GM21423 (cell line): ENCODE data around the gene ITPRIP.

Source experiments
- ATAC-seq: cut with Tn5 transposase; IDR thresholded peaks from one replicate; pipeline ENCODE4 v1.9.1; 2021; ENCODE audit warnings: mild to moderate bottlenecking, moderate library complexity; ENCODE audit not compliant: unreplicated experiment

The ITPRIP gene

DNA sequence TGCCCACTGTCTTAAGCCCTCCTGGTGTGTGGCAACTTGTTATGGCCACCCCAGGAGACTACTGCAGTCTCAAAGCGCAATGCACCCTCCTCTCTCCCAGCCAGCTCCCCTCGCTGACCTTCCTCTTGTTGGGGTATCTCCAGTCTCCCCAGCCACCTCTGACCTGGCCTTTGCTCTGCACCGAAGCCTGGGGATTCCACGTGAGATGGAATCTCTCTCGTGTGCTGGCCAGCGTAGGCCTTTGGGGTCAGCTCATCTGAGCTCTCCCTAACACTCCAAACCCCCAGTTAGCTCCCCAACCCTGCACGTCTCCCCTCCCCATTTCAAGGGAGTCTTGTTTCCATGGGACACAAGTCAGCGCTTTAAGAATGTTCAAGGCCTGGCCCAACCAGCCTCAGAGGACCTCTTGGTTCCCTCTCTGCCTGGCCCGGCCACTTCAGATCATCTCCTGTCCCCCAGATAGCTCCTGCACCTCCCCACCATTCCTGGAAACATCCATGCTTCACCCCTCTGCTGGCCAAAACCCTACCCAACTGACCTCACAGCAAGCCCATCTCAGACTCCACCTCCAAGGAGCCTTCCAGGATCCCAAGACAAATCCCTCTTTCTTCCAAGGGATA, 11.2 kb downstream of the ITPRIP start:
- no peak for ATAC-seq

DNA sequence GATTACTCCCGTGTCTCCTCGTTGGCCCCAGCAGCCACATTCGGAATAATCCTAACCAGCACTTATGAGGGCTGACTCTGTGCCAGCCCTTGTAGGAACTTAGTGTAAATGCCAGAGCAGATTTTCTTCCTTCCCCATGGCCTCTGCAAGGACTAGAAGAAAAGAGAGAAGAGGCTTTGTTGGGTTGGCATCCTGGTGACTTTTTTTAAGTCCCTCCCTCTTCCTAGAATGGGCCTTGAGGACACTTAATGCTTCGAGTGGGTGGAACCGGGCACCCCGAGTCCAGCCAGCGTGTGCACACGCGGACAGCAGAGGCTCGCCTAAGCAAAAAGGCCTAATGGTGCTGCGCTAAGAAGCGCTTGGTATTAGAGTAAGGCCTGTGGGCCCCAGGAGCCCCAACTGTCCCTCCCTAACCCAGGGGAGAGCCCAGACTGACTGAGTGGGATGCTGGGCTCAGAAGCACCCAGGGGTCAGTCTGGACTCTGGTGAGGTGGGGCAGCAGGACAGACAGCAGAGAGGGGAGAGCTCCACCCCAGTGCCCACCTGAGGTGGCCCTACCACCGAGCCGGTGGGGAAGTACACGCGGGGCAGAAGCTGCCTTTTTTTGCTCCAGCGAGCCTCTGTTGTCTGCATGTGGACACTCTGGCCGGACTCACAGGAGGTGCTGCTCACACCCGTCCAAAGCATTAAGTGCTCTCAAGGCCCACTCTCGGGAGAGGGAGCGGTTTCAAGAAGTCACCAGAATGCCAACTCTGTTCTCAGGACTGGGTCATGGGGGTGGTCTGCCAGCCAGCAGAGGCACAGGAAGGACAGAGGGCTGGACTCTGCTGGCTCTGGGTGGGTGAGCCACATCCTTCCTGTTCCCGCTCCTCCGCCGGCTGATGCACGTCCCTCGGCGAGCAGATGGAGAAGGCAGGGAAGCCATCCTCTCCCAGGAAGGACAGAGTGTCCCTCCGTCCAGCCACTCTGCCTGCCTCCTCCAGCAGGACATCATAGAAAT, 12.5 kb downstream of the ITPRIP start:
- ATAC-seq = no peak

DNA sequence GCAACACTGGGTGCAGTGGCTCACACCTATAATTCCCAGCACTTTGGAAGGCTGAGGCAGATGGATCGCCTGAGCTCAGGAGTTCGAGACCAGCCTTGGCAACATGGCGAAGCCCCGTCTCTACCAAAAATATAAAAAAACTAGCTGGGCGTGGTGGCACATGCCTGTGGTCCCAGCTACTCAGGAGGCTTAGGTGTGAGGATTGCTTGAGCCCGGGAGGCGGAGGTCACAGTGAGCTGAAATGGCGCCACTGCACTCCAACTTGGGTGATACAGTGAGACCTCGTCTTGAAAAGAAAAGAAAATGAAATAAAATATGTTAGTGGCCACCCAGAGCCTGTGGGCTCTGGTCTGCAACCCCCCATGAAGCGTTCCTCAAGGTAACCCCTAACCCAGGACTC, 13.3 kb downstream of the ITPRIP start:
- ATAC-seq = no peak

DNA sequence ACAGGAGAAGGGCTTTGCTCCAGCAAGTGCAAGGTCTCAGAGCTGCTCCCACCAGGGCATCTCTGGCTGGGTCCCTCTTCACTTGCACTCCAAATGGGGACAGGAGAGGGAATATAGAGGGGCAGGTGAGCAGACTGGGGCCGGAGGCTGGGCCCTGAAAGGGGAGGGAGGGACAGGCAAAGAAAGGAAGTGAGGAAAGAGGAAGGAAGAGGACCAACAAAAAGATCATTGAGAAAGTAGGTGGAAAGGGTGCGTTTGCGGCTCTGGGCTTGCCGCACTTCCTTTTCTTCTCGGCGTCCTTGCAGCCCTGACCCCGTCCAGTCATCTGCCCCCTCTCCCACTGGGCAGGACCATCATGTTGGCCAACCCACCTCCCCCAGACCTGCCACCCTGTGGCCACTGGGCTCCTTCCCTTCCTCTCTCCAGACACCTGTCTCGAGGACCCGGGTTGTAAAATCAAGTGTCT, 14.0 kb downstream of the ITPRIP start:
- no peak for ATAC-seq

DNA sequence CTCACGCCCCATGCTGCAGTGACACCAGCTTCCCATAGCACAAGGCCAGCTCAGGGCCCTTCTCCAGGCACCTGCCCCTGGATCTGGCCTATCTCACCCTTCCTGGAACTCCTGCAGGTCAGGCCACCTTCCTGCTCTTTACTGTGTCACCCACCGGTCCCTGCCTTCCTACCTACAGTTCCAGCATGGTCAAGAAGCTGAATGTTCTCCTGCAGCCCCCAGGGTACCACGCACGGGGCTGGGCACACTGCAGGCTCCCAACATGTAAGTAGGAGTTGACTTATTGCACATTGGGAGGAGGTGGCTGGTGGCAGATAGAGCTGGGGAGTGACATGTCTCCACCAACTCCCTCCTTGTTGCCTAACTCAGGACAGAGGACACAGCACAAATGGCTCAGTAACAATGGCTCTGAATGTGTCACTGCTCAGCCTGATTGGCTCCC, 14.5 kb downstream of the ITPRIP start:
- ATAC-seq = no peak

DNA sequence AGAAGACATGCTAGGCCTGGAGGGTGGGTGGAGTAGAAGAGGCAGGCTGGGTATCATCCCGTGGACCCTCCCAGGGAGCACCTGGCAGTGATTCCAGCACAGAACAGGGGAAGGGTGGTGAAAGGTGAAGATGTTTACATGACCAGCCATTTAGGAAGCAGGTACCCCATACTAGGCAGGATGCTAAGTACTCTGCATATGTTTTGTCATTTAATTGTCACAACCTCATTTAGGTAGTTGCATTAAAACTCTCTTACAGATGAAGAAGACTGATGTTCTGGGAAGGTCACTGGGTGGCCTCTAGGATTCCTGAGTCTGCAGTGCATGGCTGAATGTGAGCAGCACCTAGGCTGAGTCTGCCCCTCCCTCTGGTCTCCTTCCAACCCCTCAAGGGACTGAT, 15.2 kb downstream of the ITPRIP start:
- no peak for ATAC-seq

DNA sequence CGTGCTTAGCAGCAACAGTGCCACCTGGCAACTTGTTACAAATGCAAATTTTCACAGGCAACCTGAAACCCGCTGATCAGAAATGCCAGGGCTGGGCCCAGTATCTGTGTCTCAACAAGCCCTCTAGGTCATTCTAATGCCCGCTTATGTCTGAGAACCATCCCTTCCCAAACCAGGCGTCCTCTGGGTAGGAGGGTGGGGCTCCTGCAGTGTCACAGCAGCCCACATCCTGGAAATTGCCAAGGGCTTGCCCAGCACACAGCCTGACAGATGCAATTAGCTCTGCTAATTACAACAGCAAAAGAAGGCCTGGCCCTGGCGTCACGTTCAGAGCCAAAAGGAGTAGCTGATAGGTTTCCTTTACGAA, 15.9 kb downstream of the ITPRIP start:
- ATAC-seq = peak; percentile 31

DNA sequence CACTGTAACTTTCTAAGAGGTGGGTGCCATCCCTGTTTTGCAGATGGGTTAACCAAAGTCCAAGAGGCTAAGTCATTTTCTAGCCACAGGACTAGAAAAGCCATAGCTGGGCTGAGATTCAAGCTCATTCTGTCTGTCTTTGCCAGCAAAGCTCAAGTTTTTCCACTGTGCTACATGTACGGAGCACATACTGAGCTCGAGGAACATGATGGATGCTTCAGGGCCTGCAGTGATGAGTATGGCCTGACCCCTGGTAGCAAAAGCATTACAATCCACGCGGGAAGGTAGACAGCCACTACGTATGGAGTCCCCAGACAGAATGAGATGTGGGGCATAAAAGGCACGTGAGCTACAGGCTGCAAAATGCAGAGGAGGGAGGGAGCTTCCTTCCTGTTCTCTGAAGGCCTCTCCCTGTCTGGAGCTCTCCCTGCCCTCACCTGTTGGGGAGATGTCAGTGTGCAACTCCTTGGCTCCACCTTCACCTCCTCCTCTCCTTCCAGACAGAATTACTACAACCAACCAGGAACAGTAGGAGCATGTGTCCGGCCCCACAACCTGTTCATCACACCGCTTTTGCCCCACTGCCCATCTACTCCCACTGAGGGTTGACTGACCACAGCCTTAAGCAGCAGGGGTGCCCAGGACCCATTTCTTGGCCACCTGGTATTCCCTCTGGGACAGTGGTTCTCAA, 16.4 kb downstream of the ITPRIP start:
- no peak for ATAC-seq

DNA sequence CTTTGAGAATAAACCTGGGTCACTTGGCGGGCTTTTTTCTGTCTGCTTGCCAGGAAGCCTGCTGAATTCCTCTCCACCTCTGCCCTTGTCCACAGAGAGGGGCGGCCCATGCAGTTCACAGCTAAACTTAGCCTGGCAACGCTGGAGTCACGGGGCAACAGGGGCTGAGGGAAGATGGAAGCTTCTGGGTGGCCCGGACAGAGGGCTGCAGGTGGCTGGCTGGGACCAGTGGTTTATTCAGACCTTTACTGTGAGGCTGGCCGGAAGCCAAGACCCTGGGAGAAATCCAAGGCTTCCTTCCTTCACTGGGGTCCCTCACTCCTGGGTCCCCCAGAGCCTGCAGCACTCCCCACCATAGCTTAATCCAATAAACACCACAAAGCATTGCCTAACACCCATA, 17.0 kb downstream of the ITPRIP start:
- ATAC-seq = no peak

DNA sequence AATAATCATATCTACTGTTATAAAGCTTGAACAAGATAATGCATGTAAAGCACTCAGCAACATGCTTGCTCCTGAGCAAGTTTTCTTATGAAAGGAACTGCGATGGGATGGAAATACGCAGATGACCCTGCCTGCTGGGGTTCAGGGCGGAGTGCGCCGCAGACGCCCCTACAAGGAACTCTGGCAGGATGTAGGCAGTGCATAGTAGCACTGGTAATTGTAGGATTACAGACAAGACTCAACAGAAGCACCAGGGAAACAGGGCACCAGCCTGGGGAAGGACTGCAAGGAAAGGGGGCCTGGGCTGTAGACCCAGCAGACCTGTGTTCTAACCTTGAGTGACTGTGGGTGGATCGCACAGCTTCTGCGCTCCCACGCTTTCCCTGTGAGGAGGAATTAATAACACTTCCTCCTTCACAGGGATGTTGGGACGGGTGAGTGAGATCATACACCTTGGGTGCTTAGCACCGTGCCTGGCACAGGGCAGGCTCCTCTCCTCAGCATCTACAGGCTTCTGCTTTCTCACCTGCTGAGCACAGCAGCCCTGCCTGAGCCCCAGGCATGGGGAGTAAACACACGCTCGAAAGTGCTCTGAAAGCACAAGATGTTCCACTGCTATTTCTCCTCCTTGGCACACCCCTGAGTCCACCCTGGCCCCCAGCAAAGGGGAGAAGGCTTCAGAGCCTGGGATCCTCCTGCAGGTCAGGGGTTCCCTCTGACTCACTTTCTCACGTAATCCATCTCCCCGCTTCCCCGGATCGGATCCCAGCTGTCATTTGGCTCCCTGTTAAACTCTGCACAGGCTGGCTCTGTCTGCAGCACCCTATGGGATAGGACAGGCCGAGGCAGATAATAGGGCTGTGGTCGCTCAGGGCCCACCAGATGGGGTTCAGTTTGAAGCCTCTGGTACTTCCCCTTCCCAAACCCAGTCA, 19.2 kb downstream of the ITPRIP start:
- no peak for ATAC-seq

DNA sequence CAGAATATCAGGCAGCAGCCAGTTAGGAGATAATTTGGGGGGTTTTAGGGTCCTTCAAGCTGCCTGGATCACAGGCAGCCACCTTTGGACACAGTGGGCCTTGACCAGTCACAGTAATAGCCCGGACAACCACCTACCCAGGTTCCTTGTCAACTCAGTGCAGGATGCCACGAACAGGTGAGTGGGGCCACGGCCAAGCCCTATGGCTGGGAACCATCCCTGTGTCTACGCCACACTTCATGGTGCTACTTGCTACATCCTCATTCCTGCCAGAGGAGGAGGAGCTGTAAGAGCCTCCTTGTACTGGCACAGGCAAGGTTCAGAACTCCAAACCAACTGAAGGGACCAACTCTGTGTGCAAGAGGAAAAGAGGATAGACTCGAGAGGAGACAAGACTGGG, 19.9 kb downstream of the ITPRIP start:
- no peak for ATAC-seq

DNA sequence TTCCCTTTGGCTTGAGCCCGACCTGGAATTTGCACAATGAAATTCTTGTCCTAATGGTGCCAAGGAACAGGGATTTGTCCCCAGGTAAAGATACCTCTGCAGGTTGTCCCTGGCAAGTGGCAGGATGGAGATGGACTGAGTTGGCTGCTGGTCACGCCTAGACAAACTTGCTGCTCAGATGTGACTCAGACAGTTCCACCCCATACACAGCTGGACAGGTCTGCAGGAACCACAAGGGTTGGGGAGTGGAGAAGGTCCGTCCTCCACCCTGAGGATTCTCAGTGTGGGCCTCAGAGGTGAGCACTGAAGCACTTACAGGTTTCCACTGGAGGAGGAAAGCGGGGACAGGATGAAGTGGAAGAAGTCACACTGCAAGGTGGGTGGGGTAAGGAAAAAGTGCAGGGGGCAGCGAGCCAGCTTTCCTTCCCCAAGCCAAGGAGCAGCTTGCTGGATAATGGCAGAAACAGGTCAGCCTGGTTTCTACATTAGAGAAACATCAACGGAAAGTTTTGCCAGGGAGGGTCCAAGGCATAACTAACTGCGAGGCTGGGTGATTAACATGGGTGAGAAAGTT, 20.5 kb downstream of the ITPRIP start:
- no peak for ATAC-seq

DNA sequence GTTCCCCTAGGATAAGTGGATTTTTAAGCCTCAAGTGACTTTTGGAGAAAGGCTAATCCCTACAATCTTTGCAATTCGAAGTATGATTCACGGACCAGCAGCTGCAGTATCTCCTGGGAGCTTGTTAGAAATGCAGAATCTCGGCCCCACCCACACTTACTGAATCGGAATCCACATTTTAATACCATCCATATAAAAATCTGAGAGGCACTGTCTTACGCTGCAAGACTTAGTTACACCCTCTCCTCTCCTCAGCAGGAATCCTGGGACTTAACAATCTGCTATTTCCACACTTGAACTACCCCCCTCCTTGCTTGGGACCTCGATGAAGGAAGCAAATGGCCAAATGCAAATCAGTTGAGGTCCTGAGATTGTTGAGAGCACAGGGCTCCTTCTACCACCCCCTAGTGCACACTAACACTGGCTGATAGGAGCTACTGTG, 21.0 kb downstream of the ITPRIP start:
- no peak for ATAC-seq

DNA sequence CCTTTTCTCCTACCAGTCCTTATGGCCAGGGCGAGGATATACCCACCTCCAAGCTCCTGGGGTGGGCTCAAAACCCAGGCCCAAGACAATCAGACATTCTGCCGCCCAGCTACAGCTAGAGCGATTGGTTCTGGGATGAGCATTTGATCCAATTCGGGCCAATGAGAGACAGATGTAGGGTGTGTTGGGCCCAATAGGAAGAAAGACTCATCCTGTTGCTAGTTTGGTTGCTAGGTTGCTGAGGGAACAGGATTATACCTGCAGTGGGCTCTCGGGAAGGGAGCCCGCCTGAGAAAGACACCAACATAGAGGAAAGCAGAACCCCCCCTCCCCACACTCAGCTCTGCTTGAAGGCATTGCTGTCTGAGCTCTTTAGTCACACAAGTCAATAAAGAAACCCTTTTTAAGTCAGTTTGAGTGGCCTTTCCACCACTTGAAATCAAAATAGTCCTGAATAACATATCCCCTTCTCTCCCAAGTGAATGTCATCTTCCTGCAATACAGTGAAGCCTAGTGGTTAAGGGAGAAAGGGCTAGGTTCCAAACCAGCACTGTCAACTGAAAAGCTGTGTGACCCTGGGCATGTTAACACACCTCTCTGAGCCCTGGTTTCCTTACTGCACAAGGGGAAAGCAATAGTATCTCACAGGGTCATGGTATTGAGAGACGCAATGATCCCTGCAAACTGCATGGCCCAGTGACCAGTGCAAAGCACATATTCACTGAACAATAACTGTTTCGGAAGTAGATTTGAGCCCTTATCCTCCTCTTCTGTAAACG, 21.8 kb downstream of the ITPRIP start:
- no peak for ATAC-seq

DNA sequence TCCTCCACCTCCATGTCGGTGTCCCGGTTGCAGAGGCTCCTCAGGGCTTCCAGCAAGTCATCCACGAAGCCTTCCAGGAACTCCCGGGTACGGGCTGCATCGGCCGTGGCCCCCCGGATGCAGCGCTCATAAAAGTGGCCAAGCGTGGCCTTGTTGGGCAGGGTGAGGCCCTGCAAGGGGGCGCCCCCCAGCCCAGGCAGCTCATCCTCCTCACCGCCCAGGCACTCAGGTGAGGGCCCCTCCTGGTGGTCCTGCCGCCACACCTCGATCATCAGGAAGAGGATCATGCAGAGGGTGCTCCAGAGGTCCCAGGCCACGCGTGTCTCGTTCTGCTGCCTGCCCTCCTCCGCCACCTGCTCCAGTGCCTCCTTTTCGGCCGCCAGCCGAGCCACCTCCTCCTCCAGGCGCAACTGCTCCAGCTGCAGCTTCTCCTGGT, 22.8 kb downstream of the ITPRIP start:
- ATAC-seq = no peak

DNA sequence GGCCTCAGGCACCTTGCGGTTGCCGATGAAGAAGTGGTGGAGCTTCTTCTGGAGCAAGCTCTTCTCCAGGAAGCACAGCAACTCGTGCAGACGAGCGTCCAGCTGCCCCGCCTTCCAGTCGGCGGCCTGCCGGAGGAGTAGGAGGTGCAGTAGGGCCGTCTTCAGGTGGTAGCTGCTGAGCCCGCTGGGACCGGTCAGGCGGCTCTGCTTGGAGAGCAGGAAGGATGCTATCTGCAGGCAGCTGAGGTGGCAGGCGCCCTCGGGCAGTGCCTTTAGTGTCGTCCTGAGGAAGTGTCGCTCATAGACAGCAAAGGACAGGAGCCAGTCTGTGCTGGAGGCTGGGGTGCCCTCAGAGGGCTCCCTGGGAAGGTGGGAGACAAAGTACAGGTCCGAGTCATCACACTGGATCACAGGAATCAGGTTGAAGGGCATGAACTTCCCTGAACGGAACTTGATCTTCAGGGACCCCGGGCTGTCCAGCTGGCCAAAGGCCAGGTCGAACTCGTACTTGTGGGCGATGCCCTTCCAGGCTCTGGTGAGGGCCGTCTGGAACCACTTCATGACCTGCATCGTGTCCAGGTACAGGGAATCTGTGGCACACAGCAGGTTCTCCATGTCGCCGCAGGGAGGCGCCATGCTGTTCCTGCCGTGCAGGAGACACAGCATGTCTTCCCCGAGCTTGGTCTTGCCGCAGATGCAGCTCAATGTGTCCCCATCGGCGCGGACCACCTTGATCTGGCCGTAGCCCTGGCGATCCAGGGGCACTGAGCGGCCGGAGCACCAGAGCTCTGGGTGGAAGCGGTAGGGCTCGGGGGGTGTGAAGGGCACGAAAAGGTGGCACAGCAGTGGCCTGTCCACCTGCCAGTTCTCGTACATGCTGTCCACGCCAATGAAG, 23.4 kb downstream of the ITPRIP start:
- no peak for ATAC-seq

DNA sequence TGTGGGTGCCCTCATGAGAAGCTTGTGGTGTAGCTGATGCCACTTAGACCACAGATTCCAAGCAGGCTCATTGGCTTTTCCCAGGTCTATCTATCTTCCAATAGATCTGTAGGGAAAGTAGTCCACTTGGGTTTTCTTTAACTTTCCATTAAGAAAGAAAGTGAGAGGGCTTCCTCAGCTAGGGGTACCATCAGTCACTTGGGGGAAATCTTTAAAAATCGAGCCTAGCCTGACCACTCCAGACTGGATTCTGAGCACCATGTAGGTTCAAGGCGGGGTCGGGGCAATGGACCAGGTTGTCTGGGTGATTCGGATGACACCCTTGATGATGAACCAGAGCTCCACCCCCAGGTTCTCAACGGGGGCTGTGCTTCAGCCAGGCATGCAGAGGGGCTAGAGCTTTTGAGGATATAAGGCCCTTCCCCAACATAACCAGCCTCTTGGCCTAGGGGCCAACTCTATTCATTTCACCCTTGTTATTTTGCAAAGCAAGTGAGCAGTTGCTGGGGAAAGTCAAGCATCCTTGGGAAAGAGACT, 27.0 kb downstream of the ITPRIP start:
- ATAC-seq = no peak
